CD14-positive monocyte (primary cell): ENCODE results near the gene CSF2RB. TPM values are rescaled to one million over a fixed set of nuclear protein-coding genes. Genes with fewer than 3 reads are reported as not detected.

Source experiments
- DNase-seq, 3 donors: peaks; one replicate each; pipeline ENCODE4 v3.0.0-alpha.2; 2011 to 2022
- H2AFZ ChIP-seq: 2 replicates; pipeline ENCODE4 v1.6.0; 2012; ENCODE audit warnings: mild to moderate bottlenecking, low read depth, low read length, inconsistent platforms; ENCODE audit not compliant: insufficient read depth, poor library complexity, severe bottlenecking
- H3K27ac ChIP-seq, 2 donors: 1 replicate in 1 of 2; 2 replicates in 1 of 2; pipeline ENCODE4 v1.5.1; 2012 to 2013; ENCODE audit warnings: low read length in 2 of 2, control low read depth in 1 of 2, inconsistent platforms in 1 of 2, low read depth in 1 of 2, mild to moderate bottlenecking in 1 of 2
- H3K27me3 ChIP-seq, 2 donors: one replicate each; pipeline versions ENCODE4 v1.6.0 to v1.6.1; 2011 to 2013; ENCODE audit warnings: low read length in 2 of 2; ENCODE audit not compliant: control insufficient read depth in 2 of 2, insufficient read depth in 2 of 2
- H3K36me3 ChIP-seq, 2 donors: replicated peaks in 1 of 2; 1 replicate in 1 of 2; 2 replicates in 1 of 2; pipeline versions ENCODE4 v1.5.1 to v1.6.1; 2012 to 2013; ENCODE audit warnings: low read length in 2 of 2, control low read depth in 1 of 2, inconsistent platforms in 1 of 2, mild to moderate bottlenecking in 1 of 2; ENCODE audit not compliant: insufficient read depth in 2 of 2, control insufficient read depth in 1 of 2
- H3K4me1 ChIP-seq, 2 donors: 1 replicate in 1 of 2; 2 replicates in 1 of 2; pipeline versions ENCODE4 v1.5.1 to v1.6.1; 2012 to 2013; ENCODE audit warnings: low read length in 2 of 2, control low read depth in 1 of 2, inconsistent platforms in 1 of 2, mild to moderate bottlenecking in 1 of 2, moderate library complexity in 1 of 2; ENCODE audit not compliant: insufficient read depth in 2 of 2, control insufficient read depth in 1 of 2
- H3K4me2 ChIP-seq: replicated peaks from 2 replicates; pipeline ENCODE3; 2012; ENCODE audit warnings: low read length, moderate library complexity, mild to moderate bottlenecking; ENCODE audit not compliant: poor library complexity, severe bottlenecking; ENCODE audit errors: extremely low read depth
- H3K4me3 ChIP-seq, 3 experiments: fragments of 200-600 bp in 1 of 3; sonication (generic) in 1 of 3; replicated peaks in 1 of 3; 1 replicate in 2 of 3; 2 replicates in 1 of 3; pipeline ENCODE4 v1.5.1; 2011 to 2013; ENCODE audit warnings: low read length in 3 of 3, mild to moderate bottlenecking in 3 of 3, control low read depth in 2 of 3, low read depth in 2 of 3, inconsistent platforms in 1 of 3, moderate library complexity in 1 of 3
- H3K79me2 ChIP-seq: 2 replicates; pipeline ENCODE4 v1.6.0; 2012; ENCODE audit warnings: mild to moderate bottlenecking, control low read depth, inconsistent platforms, low read length, moderate library complexity; ENCODE audit not compliant: insufficient read depth
- H3K9ac ChIP-seq: 2 replicates; pipeline ENCODE4 v1.6.0; 2017; ENCODE audit warnings: low read length, mild to moderate bottlenecking; ENCODE audit not compliant: insufficient read depth, poor library complexity, severe bottlenecking
- H3K9me3 ChIP-seq, 2 donors: replicated peaks in 1 of 2; 1 replicate in 1 of 2; 2 replicates in 1 of 2; pipeline versions ENCODE4 v1.5.1 to v1.6.1; 2012 to 2013; ENCODE audit warnings: low read length in 2 of 2, control low read depth in 1 of 2; ENCODE audit not compliant: control insufficient read depth in 1 of 2, insufficient read depth in 1 of 2
- H4K20me1 ChIP-seq: 2 replicates; pipeline ENCODE4 v1.6.0; 2012; ENCODE audit warnings: mild to moderate bottlenecking, low read length, control low read depth, moderate library complexity; ENCODE audit not compliant: insufficient read depth
- H3K27ac Mint-ChIP-seq, 7 donors: one replicate each; pipeline ENCODE4 v1.8.0; 2020; ENCODE audit warnings: mild to moderate bottlenecking in 7 of 7, mixed read lengths in 7 of 7, moderate library complexity in 6 of 7, inconsistent platforms in 2 of 7
- H3K27me3 Mint-ChIP-seq, 3 donors: one replicate each; pipeline ENCODE4 v1.8.0; 2021 to 2022; ENCODE audit warnings: low read depth in 3 of 3, mild to moderate bottlenecking in 3 of 3, mixed read lengths in 3 of 3, moderate library complexity in 3 of 3, inconsistent platforms in 1 of 3
- H3K36me3 Mint-ChIP-seq, 2 donors: one replicate each; pipeline ENCODE4 v1.8.0; 2020; ENCODE audit warnings: mixed read lengths in 2 of 2, inconsistent platforms in 1 of 2, mild to moderate bottlenecking in 1 of 2
- H3K4me1 Mint-ChIP-seq: one replicate; pipeline ENCODE4 v1.8.0; 2020; ENCODE audit warnings: mild to moderate bottlenecking, mixed read lengths
- H3K4me3 Mint-ChIP-seq, 2 donors: one replicate each; pipeline ENCODE4 v1.8.0; 2020; ENCODE audit warnings: mild to moderate bottlenecking in 2 of 2, mixed read lengths in 2 of 2, moderate library complexity in 1 of 2
- H3K9me3 Mint-ChIP-seq, 7 donors: one replicate each; pipeline ENCODE4 v1.8.0; 2020 to 2022; ENCODE audit warnings: mixed read lengths in 7 of 7, mild to moderate bottlenecking in 6 of 7, moderate library complexity in 6 of 7, inconsistent platforms in 2 of 7
- CTCF ChIP-seq: fragments of 200-600 bp; IDR thresholded peaks from one replicate; pipeline ENCODE4 v1.8.0; 2022; ENCODE audit warnings: antibody characterized with exemption, mild to moderate bottlenecking
- WGBS: methylation state at CpG from one replicate; pipeline ENCODE4 v1.1.5; 2013; ENCODE audit warnings: missing lambda C conversion rate; ENCODE audit not compliant: insufficient coverage; 5-methylcytosine and 5-hydroxymethylcytosine counted together
- intact Hi-C, 2 donors: fragments of 100-400 bp; cut with micrococcal nuclease; formaldehyde crosslinking; loops; one replicate each; pipeline versions ENCODE4 v1.15.0 to v1.15.1; 2023
- polyA plus RNA-seq, 3 donors: library from polyadenylated mRNA; depleted of rRNA in 1 of 3; unstranded in 2 of 3; stranded (reverse) in 1 of 3; fragments of 300-500 nt in 2 of 3; fragments of >200 nt in 1 of 3; fragmentation: Illumina TruSeq in 2 of 3; gene quantifications; 1 replicate in 2 of 3; 2 replicates in 1 of 3; pipeline ENCODE4 v1.2.3, GENCODE V29; 2012 to 2021

The CSF2RB gene
- polyA plus RNA-seq, 3 donors: 29.9 to 91.1 (median 52.7) TPM

- Histone ChIP-seq H3K27ac (peak overlapping the region; percentile 86 to 96), H3K79me2 (peaks cover 38% of the 10 kb centered on the region), H3K36me3 (peaks cover 0 to 5% of the 10 kb centered on the region in 2 donors), H3K9me3 (no peaks in the 10 kb centered on the region), H4K20me1 (peaks cover 8% of the 10 kb centered on the region), H3K9ac (no peak overlapping the region), H3K4me3 (no peak overlapping the region), H3K27me3 (no peaks in the 10 kb centered on the region), H3K4me2 (no peak overlapping the region), H3K4me1 (peaks cover 31 to 52% of the 10 kb centered on the region in 2 donors), H2AFZ (no peak overlapping the region)
- Mint-ChIP-seq H3K4me1 (peaks cover 45% of the 10 kb centered on the region), H3K27ac (peak overlapping the region; percentile 92 to 99 (median 97)), H3K4me3 (no peak overlapping the region), H3K27me3 (peaks cover 0 to 6% (median 5%) of the 10 kb centered on the region in 3 donors), H3K9me3 (no peaks in the 10 kb centered on the region), H3K36me3 (peaks cover 8 to 13% of the 10 kb centered on the region in 2 donors)
- WGBS: 100% methylated on average over 5 of the region's 13 CpGs
- TF ChIP-seq CTCF: no peak
- intact Hi-C loops: loop anchor here (5.0 to 10.0 kb wide), 3 partner anchors 40 to 63 kb away; partner anchors contain the start of gene NCF4 (in 1 of the 2)
- DNase-seq: no peak
Measured at GRCh38 chr22:36911887-36912661, 1.4 kb upstream of the CSF2RB start.

- peaks cover 0 to 5% of the 10 kb centered on the region in 2 donors for H3K36me3 ChIP-seq
- 25% methylated on average over 4 of the region's 8 CpGs for WGBS
- peak overlapping the region in 1 of 3 experiments; percentile 84 for H3K4me3 ChIP-seq
- H3K27ac Mint-ChIP-seq: peak overlapping the region; percentile 92 to 99 (median 97)
- peaks cover 14% of the 10 kb centered on the region for H4K20me1 ChIP-seq
- H3K4me3 Mint-ChIP-seq: peak overlapping the region; percentile 35 to 87
- H3K9ac ChIP-seq: peak overlapping the region; percentile 86
- H3K9me3 Mint-ChIP-seq: no peaks in the 10 kb centered on the region
- peaks cover 12 to 20% of the 10 kb centered on the region in 2 donors for H3K36me3 Mint-ChIP-seq
- H3K27me3 ChIP-seq: no peaks in the 10 kb centered on the region
- peak; percentile 64 to 75 (median 69) for DNase-seq
- peak overlapping the region; percentile 94 for H3K4me2 ChIP-seq
- H3K4me1 ChIP-seq: peaks cover 31 to 55% of the 10 kb centered on the region in 2 donors
- peaks cover 51% of the 10 kb centered on the region for H3K4me1 Mint-ChIP-seq
- H3K79me2 ChIP-seq: peaks cover 45% of the 10 kb centered on the region
- H3K9me3 ChIP-seq: no peaks in the 10 kb centered on the region
- no peak for TF ChIP-seq CTCF
- H2AFZ ChIP-seq: peak overlapping the region; percentile 83
- H3K27ac ChIP-seq: peak overlapping the region; percentile 86 to 96
- intact Hi-C loops: loop anchor here (5.0 to 10.0 kb wide), 3 partner anchors 41 to 62 kb away; partner anchors contain the start of gene NCF4 (in 1 of the 2)
- peaks cover 0 to 5% (median 1%) of the 10 kb centered on the region in 3 donors for H3K27me3 Mint-ChIP-seq
Measured at GRCh38 chr22:36912694-36913426, 568 bp upstream of the CSF2RB start.
